HepG2 (cell line): Measurements from ENCODE around the gene TTLL4.

Experiments used
- CCAR2 ChIP-seq: fragments of 200-400 bp; formaldehyde crosslinking; optimal IDR thresholded peaks from 2 replicates; pipeline ENCODE3; 2018; ENCODE audit warnings: low read depth, mild to moderate bottlenecking, low read length, moderate library complexity
- EZH2 ChIP-seq: conservative IDR thresholded peaks from 2 replicates; pipeline ENCODE4 v1.6.1; 2012; ENCODE audit warnings: mild to moderate bottlenecking, low read depth, low read length, moderate library complexity
- KDM5A ChIP-seq: fragments of 200-600 bp; sonication (generic); IDR thresholded peaks from 2 replicates; pipeline ENCODE4 v1.7.0; 2018; ENCODE audit warnings: antibody characterized with exemption, mild to moderate bottlenecking, low read length, borderline replicate concordance
- KLF11 ChIP-seq: IDR thresholded peaks from 2 replicates; pipeline ENCODE4 v1.6.1; 2016; ENCODE audit warnings: missing compliant biosample characterization
- NR1H2 ChIP-seq: sonication (generic); formaldehyde crosslinking; IDR thresholded peaks from 2 replicates; pipeline ENCODE4 v1.8.1; 2022; ENCODE audit warnings: low read depth, missing genetic modification reagents, borderline replicate concordance
- SUZ12 ChIP-seq: fragments of 150-350 bp; IDR thresholded peaks from 2 replicates; pipeline ENCODE4 v1.6.1; 2014; ENCODE audit warnings: low read depth, low read length
- ZBTB26 ChIP-seq: IDR thresholded peaks from 2 replicates; pipeline ENCODE4 v1.6.1; 2016; ENCODE audit warnings: missing compliant biosample characterization, missing genetic modification reagents, borderline replicate concordance
- ZNF143 ChIP-seq: sonication (generic); formaldehyde crosslinking; IDR thresholded peaks from 2 replicates; pipeline ENCODE4 v1.4.0; 2020; ENCODE audit warnings: missing genetic modification reagents
- ZNF382 ChIP-seq: sonication (generic); formaldehyde crosslinking; IDR thresholded peaks from 2 replicates; pipeline ENCODE4 v1.5.0; 2020; ENCODE audit warnings: missing genetic modification reagents, mild to moderate bottlenecking, borderline replicate concordance

GRCh38 chr2:218727502-218728165, 17.0 kb downstream of the TTLL4 start:
- TF ChIP-seq SUZ12 (no peak), ZNF143 (CRISPR knock-in tag) (no peak), ZNF382 (no peak), EZH2 (no peak), NR1H2 (CRISPR knock-in tag) (no peak), KLF11 (CRISPR knock-in tag) (no peak), CCAR2 (no peak), KDM5A (no peak), ZBTB26 (CRISPR knock-in tag) (no peak)
